HepG2 (cell line): ENCODE results near the gene COX4I2. TPM values are rescaled to one million over a fixed set of nuclear protein-coding genes. Genes with fewer than 3 reads are reported as not detected.
A peak's percentile ranks its signal among the peaks of the same experiment; 100 is the strongest.

Source experiments
- ATAC-seq: fragments of 200-7000 bp; cut with Tn5 transposase; 3 replicates; pipeline ENCODE4 v1.9.1; 2020; ENCODE audit warnings: mild to moderate bottlenecking, moderate library complexity
- BruUV-seq: library from RNA; stranded (reverse); fragments of 400-500 nt; replicated peaks from 2 replicates; lab custom pipeline; 2021; lab: Mats Ljungman, UMichigan
- CTCF ChIA-PET: fragments of 300-600 bp; formaldehyde crosslinking; extraction: SDS; loops from one replicate; lab custom pipeline; 2021; ENCODE audit warnings: low total read pairs, inconsistent platforms, low intra/inter-chr PET ratio; lab: Yijun Ruan, JAX
- POLR2A ChIA-PET: fragments of 350-600 bp; sonication (Branson Sonifier 250); formaldehyde crosslinking; loops from one replicate; lab custom pipeline; 2020; ENCODE audit warnings: antibody characterized with exemption, inconsistent platforms; lab: Yijun Ruan, JAX
- DNase-seq: peaks from one replicate; pipeline ENCODE4 v3.0.0-alpha.2; 2015; ENCODE audit warnings: low spot score
- FAIRE-seq: peaks from 3 replicates; lab custom pipeline; 2011; peaks lifted over from hg19 to GRCh38; lab: Jason Lieb, UNC
- H2AFZ ChIP-seq: one replicate; pipeline ENCODE4 v1.6.1; 2011; ENCODE audit warnings: low read length, inconsistent platforms
- H3K27ac ChIP-seq: fragments of 300-600 bp; 3 replicates; pipeline ENCODE4 v1.8.0; 2011; ENCODE audit warnings: mixed run types, mild to moderate bottlenecking, mixed read lengths, low read length, inconsistent platforms; ENCODE audit not compliant: insufficient read depth; ENCODE audit errors: extremely low read length
- H3K27me3 ChIP-seq, 2 experiments: fragments of 200-600 bp in 1 of 2; 2 replicates in 1 of 2; 3 replicates in 1 of 2; pipeline versions ENCODE4 v1.6.0 to v1.8.0; 2011; ENCODE audit warnings: low read length in 2 of 2, mild to moderate bottlenecking in 2 of 2, moderate library complexity in 2 of 2, inconsistent platforms in 1 of 2; ENCODE audit not compliant: insufficient read depth in 2 of 2, control insufficient read depth in 1 of 2
- H3K36me3 ChIP-seq, 2 experiments: fragments of 200-600 bp in 1 of 2; replicated peaks in 1 of 2; 2 replicates in 1 of 2; 3 replicates in 1 of 2; pipeline versions ENCODE4 v1.5.1 to v1.8.0; 2011; ENCODE audit warnings: low read length in 2 of 2, inconsistent platforms in 1 of 2; ENCODE audit not compliant: insufficient read depth in 2 of 2, control insufficient read depth in 1 of 2
- H3K4me1 ChIP-seq: 2 replicates; pipeline ENCODE4 v1.5.1; 2012; ENCODE audit warnings: low read length, inconsistent platforms; ENCODE audit not compliant: insufficient read depth
- H3K4me2 ChIP-seq: 2 replicates; pipeline ENCODE4 v1.6.0; 2011; ENCODE audit warnings: low read depth, low read length, inconsistent platforms
- H3K4me3 ChIP-seq, 3 experiments: fragments of 200-600 bp in 1 of 3; sonication (generic), shearing (Covaris generic) in 1 of 3; replicated peaks in 1 of 3; 2 replicates each; pipeline ENCODE4 v1.5.1; 2011 to 2016; ENCODE audit warnings: low read length in 3 of 3, inconsistent platforms in 2 of 3, low read depth in 2 of 3, mild to moderate bottlenecking in 2 of 3, control low read depth in 1 of 3, mixed read lengths in 1 of 3; ENCODE audit not compliant: insufficient read depth in 1 of 3
- H3K79me2 ChIP-seq: one replicate; pipeline ENCODE4 v1.6.1; 2011; ENCODE audit warnings: low read length, inconsistent platforms; ENCODE audit not compliant: insufficient read depth
- H3K9ac ChIP-seq: 2 replicates; pipeline ENCODE4 v1.6.0; 2011; ENCODE audit warnings: mild to moderate bottlenecking, low read depth, low read length, inconsistent platforms; ENCODE audit not compliant: insufficient read depth
- H3K9me3 ChIP-seq: 2 replicates; pipeline ENCODE4 v1.5.1; 2012; ENCODE audit warnings: mild to moderate bottlenecking, low read length
- H4K20me1 ChIP-seq: 2 replicates; pipeline ENCODE4 v1.6.0; 2011; ENCODE audit warnings: inconsistent platforms, mild to moderate bottlenecking, low read length, moderate library complexity; ENCODE audit not compliant: insufficient read depth
- CENPT ChIP-seq: sonication (generic); formaldehyde crosslinking; IDR thresholded peaks from 2 replicates; pipeline ENCODE4 v1.8.0; 2022; ENCODE audit warnings: low read depth, mild to moderate bottlenecking, moderate library complexity, missing genetic modification reagents
- FOSL2 ChIP-seq: sonication (generic); formaldehyde crosslinking; IDR thresholded peaks from 2 replicates; pipeline ENCODE4 v1.4.0; 2020; ENCODE audit warnings: missing genetic modification reagents
- MEIS1 ChIP-seq: sonication (generic); formaldehyde crosslinking; IDR thresholded peaks from 2 replicates; pipeline ENCODE4 v1.9.0; 2021; ENCODE audit warnings: mild to moderate bottlenecking, missing genetic modification reagents, moderate library complexity, borderline replicate concordance
- POLR2AphosphoS5 ChIP-seq: IDR thresholded peaks from 2 replicates; pipeline ENCODE4 v1.6.1; 2012; ENCODE audit warnings: low read depth, low read length
- RXRB ChIP-seq: IDR thresholded peaks from 2 replicates; pipeline ENCODE4 v1.6.1; 2016; ENCODE audit warnings: borderline replicate concordance, missing genetic modification reagents, missing compliant biosample characterization
- STAG1 ChIP-seq: sonication (generic); formaldehyde crosslinking; IDR thresholded peaks from 2 replicates; pipeline ENCODE4 v1.4.0; 2020; ENCODE audit warnings: missing genetic modification reagents
- ZNF503 ChIP-seq: sonication (generic); formaldehyde crosslinking; IDR thresholded peaks from 2 replicates; pipeline ENCODE4 v1.4.0; 2020; ENCODE audit warnings: missing genetic modification reagents
- ZNF747 ChIP-seq: sonication (generic); formaldehyde crosslinking; IDR thresholded peaks from 2 replicates; pipeline ENCODE4 v1.8.1; 2023; ENCODE audit warnings: missing genetic modification reagents, mild to moderate bottlenecking, borderline replicate concordance
- WGBS: methylation state at CpG from one replicate; pipeline ENCODE4 v1.1.6; 2017; ENCODE audit warnings: low lambda C conversion rate; 5-methylcytosine and 5-hydroxymethylcytosine counted together
- in situ Hi-C: cut with HindIII; loops from 2 replicates; pipeline ENCODE4 v1.10.0; 2017; ENCODE audit warnings: low pct_unique_long_range_greater_than_20kb; ENCODE audit not compliant: extremely low pct_ligation_motif_present
- intact Hi-C: fragments of 100-400 bp; cut with micrococcal nuclease; formaldehyde crosslinking; loops from one replicate; pipeline ENCODE4 v1.10.0; 2022; ENCODE audit not compliant: unreplicated experiment
- polyA plus RNA-seq, 8 experiments: library from polyadenylated mRNA; depleted of rRNA in 3 of 8; stranded (reverse) in 7 of 8; unstranded in 1 of 8; fragments of >200 nt; fragmentation: Illumina TruSeq in 4 of 8; extraction: Trizol in 4 of 8; gene quantifications; 2 replicates each; pipeline versions ENCODE4 v1.2.1 to v1.2.3, GENCODE V29; 2011 to 2016; ENCODE audit warnings: low read depth in 4 of 8, missing spikeins in 1 of 8, mixed read lengths in 1 of 8; ENCODE audit not compliant: insufficient read depth in 1 of 8
- total RNA-seq, 5 experiments: library from RNA; depleted of rRNA; stranded (reverse); fragments of >200 nt; fragmentation: Illumina TruSeq; extraction: Trizol; gene quantifications; 2 replicates each; pipeline ENCODE4 v1.2.3, GENCODE V29; 2016; ENCODE audit warnings: low read depth in 1 of 5
- TF ChIP-seq, protein P1 (sequence below): sonication (generic); formaldehyde crosslinking; IDR thresholded peaks from 2 replicates; pipeline ENCODE4 v1.4.0; 2020; ENCODE audit warnings: missing genetic modification reagents
- TF ChIP-seq, protein P2 (sequence below): sonication (generic); formaldehyde crosslinking; IDR thresholded peaks from 2 replicates; pipeline ENCODE4 v1.4.0; 2020; ENCODE audit warnings: missing genetic modification reagents
- TF ChIP-seq, protein P3 (sequence below): sonication (generic); formaldehyde crosslinking; IDR thresholded peaks from 2 replicates; pipeline ENCODE4 v1.4.0; 2020; ENCODE audit warnings: missing genetic modification reagents

COX4I2 gene
- total and polyA plus RNA-seq, 2 of the 13 experiments (the other 11 are each of a cell fraction or from before 2014, with no cell fraction given), result 1.1 TPM; not detected in 1

GRCh38 chr20:31693402-31693801 lies 55.7 kb downstream of the COX4I2 start:
- no peak overlapping the region for H3K4me3 ChIP-seq
- H3K4me1 ChIP-seq, result peaks cover 76% of the 10 kb centered on the region
- no peak overlapping the region for H3K9ac ChIP-seq
- in situ Hi-C loops, result no loop called here
- BruUV-seq, result no TSS peak
- H3K27ac ChIP-seq, result peak overlapping the region; percentile 20
- peaks cover 34 to 67% of the 10 kb centered on the region in 2 experiments for H3K36me3 ChIP-seq
- 95% methylated on average over 6 of the region's 6 CpGs for WGBS
- no peak for DNase-seq
- no peak for ATAC-seq
- peaks cover 89% of the 10 kb centered on the region for H3K79me2 ChIP-seq
- no peak overlapping the region for H3K4me2 ChIP-seq
- peaks cover 7% of the 10 kb centered on the region; the same call in 1 of the 2 replicates for H4K20me1 ChIP-seq
- POLR2A ChIA-PET, result interaction anchor here (0.9 to 33.2 kb wide), 5 partner anchors 13 to 88 kb away, joined by 3 to 2822 read pairs (median 317); partner anchors contain the start of genes BCL2L1 and ID1
- CTCF ChIA-PET, result no interaction called here
- FAIRE-seq, result no peak
- no peaks in the 10 kb centered on the region for H3K27me3 ChIP-seq
- 0 out of 2 replicates have a peak, but pooled peaks have one; percentile 53 for TF ChIP-seq MEIS1 (CRISPR knock-in tag)
- TF ChIP-seq, protein P1, sequence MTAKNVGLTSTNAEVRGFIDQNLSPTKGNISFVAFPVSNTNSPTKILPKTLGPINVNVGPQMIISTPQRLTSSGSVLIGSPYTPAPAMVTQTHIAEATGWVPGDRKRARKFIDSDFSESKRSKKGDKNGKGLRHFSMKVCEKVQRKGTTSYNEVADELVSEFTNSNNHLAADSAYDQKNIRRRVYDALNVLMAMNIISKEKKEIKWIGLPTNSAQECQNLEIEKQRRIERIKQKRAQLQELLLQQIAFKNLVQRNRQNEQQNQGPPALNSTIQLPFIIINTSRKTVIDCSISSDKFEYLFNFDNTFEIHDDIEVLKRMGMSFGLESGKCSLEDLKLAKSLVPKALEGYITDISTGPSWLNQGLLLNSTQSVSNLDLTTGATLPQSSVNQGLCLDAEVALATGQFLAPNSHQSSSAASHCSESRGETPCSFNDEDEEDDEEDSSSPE, result no peak
- no peak for TF ChIP-seq CENPT (CRISPR knock-in tag)
- TF ChIP-seq POLR2AphosphoS5, result no peak
- 0 out of 2 replicates have a peak, but pooled peaks have one; percentile 13 for TF ChIP-seq FOSL2 (CRISPR knock-in tag)
- TF ChIP-seq, protein P2, sequence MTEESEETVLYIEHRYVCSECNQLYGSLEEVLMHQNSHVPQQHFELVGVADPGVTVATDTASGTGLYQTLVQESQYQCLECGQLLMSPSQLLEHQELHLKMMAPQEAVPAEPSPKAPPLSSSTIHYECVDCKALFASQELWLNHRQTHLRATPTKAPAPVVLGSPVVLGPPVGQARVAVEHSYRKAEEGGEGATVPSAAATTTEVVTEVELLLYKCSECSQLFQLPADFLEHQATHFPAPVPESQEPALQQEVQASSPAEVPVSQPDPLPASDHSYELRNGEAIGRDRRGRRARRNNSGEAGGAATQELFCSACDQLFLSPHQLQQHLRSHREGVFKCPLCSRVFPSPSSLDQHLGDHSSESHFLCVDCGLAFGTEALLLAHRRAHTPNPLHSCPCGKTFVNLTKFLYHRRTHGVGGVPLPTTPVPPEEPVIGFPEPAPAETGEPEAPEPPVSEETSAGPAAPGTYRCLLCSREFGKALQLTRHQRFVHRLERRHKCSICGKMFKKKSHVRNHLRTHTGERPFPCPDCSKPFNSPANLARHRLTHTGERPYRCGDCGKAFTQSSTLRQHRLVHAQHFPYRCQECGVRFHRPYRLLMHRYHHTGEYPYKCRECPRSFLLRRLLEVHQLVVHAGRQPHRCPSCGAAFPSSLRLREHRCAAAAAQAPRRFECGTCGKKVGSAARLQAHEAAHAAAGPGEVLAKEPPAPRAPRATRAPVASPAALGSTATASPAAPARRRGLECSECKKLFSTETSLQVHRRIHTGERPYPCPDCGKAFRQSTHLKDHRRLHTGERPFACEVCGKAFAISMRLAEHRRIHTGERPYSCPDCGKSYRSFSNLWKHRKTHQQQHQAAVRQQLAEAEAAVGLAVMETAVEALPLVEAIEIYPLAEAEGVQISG, result peak; percentile 27; the same call in 1 of the 2 replicates
- TF ChIP-seq STAG1, result 0 out of 2 replicates have a peak, but pooled peaks have one; percentile 3
- TF ChIP-seq ZNF747 (CRISPR knock-in tag), result no peak
- TF ChIP-seq RXRB, result no peak
- TF ChIP-seq ZNF503 (CRISPR knock-in tag), result 0 out of 2 replicates have a peak, but pooled peaks have one; percentile 8
- TF ChIP-seq, protein P3, sequence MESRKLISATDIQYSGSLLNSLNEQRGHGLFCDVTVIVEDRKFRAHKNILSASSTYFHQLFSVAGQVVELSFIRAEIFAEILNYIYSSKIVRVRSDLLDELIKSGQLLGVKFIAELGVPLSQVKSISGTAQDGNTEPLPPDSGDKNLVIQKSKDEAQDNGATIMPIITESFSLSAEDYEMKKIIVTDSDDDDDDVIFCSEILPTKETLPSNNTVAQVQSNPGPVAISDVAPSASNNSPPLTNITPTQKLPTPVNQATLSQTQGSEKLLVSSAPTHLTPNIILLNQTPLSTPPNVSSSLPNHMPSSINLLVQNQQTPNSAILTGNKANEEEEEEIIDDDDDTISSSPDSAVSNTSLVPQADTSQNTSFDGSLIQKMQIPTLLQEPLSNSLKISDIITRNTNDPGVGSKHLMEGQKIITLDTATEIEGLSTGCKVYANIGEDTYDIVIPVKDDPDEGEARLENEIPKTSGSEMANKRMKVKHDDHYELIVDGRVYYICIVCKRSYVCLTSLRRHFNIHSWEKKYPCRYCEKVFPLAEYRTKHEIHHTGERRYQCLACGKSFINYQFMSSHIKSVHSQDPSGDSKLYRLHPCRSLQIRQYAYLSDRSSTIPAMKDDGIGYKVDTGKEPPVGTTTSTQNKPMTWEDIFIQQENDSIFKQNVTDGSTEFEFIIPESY (CRISPR knock-in tag), result 0 out of 2 replicates have a peak, but pooled peaks have one; percentile 35
- TF ChIP-seq, all 625 proteins: peak for 6
- Histone ChIP-seq H2AFZ (no peak overlapping the region), H3K9me3 (no peaks in the 10 kb centered on the region)
- intact Hi-C loops, result no loop called here
